ENCODE data around the gene TRAPPC14.

DNA sequence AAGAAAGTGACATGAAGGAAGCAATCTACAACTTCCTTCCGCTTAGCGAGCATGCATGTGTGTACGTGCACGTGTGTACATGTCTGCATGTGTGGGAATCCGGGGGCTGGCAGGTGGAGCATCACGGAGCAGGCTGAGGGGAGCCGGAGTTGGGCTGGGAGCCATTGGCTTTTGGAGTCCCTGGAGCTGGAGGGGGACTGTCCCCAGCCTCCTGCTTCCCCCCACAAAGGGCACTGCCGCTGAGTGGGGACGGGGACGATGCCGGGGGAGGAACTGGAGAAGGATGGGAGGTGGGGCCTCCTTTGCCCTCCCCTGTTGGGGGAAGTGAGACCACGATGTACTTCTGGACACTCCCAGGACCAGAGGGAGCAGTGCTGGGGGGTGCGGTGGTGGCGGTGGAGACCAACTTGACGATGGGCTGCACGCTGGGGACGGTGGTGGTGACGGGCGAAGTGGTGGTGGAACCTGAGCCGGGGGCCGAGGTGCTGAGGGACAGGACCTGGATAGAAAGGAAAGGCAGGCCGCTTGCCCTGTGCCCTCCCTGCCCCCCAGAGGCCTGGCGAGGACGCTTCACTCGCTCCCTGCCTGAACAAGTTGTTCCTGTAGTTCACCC is 51.3 kb downstream of the TRAPPC14 start:
- TF ChIP-seq CTCF (IDR thresholded peaks at IDR 0.05; ENCODE audit: low read depth, low read length, missing input control) = no peak
- no peak for TF ChIP-seq FOXA2 (IDR thresholded peaks at IDR 0.05)
- TF ChIP-seq RAD21 (IDR thresholded peaks at IDR 0.05) = no peak

Measured in liver (tissue), 3 donors.